Astrocyte (in vitro differentiated cells and primary cell): ENCODE data around the gene AZIN2.

ENCODE experiments used
- EZH2 ChIP-seq: IDR thresholded peaks from 2 replicates; pipeline ENCODE4 v1.6.1; 2012; ENCODE audit warnings: mild to moderate bottlenecking, low read length, inconsistent platforms; ENCODE audit not compliant: insufficient read depth
- TF ChIP-seq, protein P1 (sequence below): IDR thresholded peaks from 2 replicates; pipeline ENCODE4 v1.5.1; 2011; ENCODE audit warnings: low read depth, mild to moderate bottlenecking, inconsistent platforms, low read length, moderate library complexity; ENCODE audit not compliant: insufficient read depth

DNA sequence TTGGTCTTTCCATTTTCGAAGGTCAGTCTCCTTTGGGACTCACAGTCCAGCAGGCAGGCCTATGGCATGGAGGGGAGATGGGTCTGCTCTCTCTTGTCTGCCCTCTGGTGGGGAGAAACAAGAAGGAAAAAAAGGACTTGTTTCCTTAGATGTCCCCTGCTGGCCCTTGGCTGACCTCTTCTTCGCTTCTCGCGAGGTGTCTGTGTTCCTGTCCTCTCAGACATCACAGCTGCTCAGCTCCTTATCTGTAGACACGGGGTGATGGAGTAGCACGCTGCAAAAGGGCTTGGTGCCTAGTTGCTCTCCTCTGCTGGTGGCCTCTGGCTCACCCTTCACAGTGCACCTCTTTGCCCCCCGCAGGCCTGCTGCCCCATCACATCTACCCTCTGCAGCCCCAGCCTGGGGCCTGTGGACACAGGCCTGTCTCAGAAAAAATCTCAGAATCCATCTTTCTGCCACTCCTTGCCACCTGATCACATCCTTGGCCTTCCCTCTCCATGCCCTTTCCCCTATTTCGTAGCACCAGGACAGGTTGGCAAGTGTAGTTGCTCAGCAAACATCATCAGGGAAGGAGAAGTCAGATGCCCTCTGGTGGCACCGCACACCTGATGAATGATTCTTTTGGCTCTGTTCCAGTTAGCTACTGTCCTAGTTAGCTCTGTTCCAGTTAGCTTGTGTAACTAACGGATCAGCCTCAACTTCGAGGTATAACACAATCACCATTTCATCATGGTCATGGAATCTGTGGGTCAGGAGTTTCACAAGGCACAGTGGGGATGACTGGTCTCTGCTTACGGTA lies 25.5 kb upstream of the AZIN2 start:
- TF ChIP-seq, protein P1, sequence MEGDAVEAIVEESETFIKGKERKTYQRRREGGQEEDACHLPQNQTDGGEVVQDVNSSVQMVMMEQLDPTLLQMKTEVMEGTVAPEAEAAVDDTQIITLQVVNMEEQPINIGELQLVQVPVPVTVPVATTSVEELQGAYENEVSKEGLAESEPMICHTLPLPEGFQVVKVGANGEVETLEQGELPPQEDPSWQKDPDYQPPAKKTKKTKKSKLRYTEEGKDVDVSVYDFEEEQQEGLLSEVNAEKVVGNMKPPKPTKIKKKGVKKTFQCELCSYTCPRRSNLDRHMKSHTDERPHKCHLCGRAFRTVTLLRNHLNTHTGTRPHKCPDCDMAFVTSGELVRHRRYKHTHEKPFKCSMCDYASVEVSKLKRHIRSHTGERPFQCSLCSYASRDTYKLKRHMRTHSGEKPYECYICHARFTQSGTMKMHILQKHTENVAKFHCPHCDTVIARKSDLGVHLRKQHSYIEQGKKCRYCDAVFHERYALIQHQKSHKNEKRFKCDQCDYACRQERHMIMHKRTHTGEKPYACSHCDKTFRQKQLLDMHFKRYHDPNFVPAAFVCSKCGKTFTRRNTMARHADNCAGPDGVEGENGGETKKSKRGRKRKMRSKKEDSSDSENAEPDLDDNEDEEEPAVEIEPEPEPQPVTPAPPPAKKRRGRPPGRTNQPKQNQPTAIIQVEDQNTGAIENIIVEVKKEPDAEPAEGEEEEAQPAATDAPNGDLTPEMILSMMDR = peak; percentile 59
- no peak for TF ChIP-seq EZH2
